Fibroblast of lung (primary cell): Measurements from ENCODE around the gene NFYA. TPM values are rescaled to one million over a fixed set of nuclear protein-coding genes. Genes with fewer than 3 reads are reported as not detected.
A peak's percentile ranks its signal among the peaks of the same experiment; 100 is the strongest.

Source experiments
- DNase-seq, 2 donors: peaks; one replicate each; pipeline versions ENCODE4 v3.0.0 to v3.0.0-alpha.2; 2010; ENCODE audit warnings: low read depth in 2 of 2
- H2AFZ ChIP-seq: 2 replicates; pipeline ENCODE4 v1.5.1; 2012; ENCODE audit warnings: low read length, control low read depth, inconsistent platforms
- H3K27ac ChIP-seq: 2 replicates; pipeline ENCODE4 v1.5.1; 2011; ENCODE audit warnings: low read length, control low read depth; ENCODE audit not compliant: insufficient read depth
- H3K27me3 ChIP-seq: 2 replicates; pipeline ENCODE4 v1.5.1; 2011; ENCODE audit warnings: mild to moderate bottlenecking, low read length; ENCODE audit not compliant: control insufficient read depth, insufficient read depth
- H3K36me3 ChIP-seq: 2 replicates; pipeline ENCODE4 v1.5.1; 2011; ENCODE audit warnings: low read length; ENCODE audit not compliant: control insufficient read depth, insufficient read depth
- H3K4me1 ChIP-seq: 2 replicates; pipeline ENCODE4 v1.5.1; 2011; ENCODE audit warnings: low read length; ENCODE audit not compliant: control insufficient read depth, insufficient read depth; ENCODE audit errors: extremely low read depth
- H3K4me2 ChIP-seq: 2 replicates; pipeline ENCODE4 v1.5.1; 2011; ENCODE audit warnings: low read length, control low read depth; ENCODE audit not compliant: insufficient read depth; ENCODE audit errors: extremely low read depth
- H3K4me3 ChIP-seq, 4 experiments: fragments of 200-600 bp in 1 of 4; sonication (generic) in 1 of 4; replicated peaks in 1 of 4; 2 replicates each; pipeline ENCODE4 v1.5.1; 2011 to 2016; ENCODE audit warnings: low read length in 4 of 4, low read depth in 3 of 4, mild to moderate bottlenecking in 3 of 4, control low read depth in 2 of 4, inconsistent platforms in 1 of 4, mixed read lengths in 1 of 4; ENCODE audit not compliant: insufficient read depth in 1 of 4; ENCODE audit errors: control extremely low read depth in 1 of 4
- H3K79me2 ChIP-seq: 2 replicates; pipeline ENCODE4 v1.5.1; 2012; ENCODE audit warnings: mild to moderate bottlenecking, low read length, inconsistent platforms; ENCODE audit not compliant: control insufficient read depth, insufficient read depth
- H3K9ac ChIP-seq: 2 replicates; pipeline ENCODE4 v1.5.1; 2011; ENCODE audit warnings: mild to moderate bottlenecking, low read length, control low read depth; ENCODE audit not compliant: insufficient read depth
- H3K9me3 ChIP-seq: 2 replicates; pipeline ENCODE4 v1.5.1; 2012; ENCODE audit warnings: low read depth, low read length; ENCODE audit not compliant: control insufficient read depth, insufficient read depth
- H4K20me1 ChIP-seq: 2 replicates; pipeline ENCODE4 v1.5.1; 2011; ENCODE audit warnings: low read length; ENCODE audit not compliant: control insufficient read depth, insufficient read depth; ENCODE audit errors: extremely low read depth
- CTCF ChIP-seq, 2 donors: IDR thresholded peaks in 1 of 2; conservative IDR thresholded peaks in 1 of 2; 1 replicate in 1 of 2; 2 replicates in 1 of 2; pipeline ENCODE4 v1.5.1; 2011 to 2012; ENCODE audit warnings: low read length in 2 of 2, control low read depth in 1 of 2, inconsistent platforms in 1 of 2, low read depth in 1 of 2, mild to moderate bottlenecking in 1 of 2
- EZH2 ChIP-seq: IDR thresholded peaks from 2 replicates; pipeline ENCODE4 v1.5.1; 2012; ENCODE audit warnings: low read length, control low read depth, mild to moderate bottlenecking; ENCODE audit errors: missing control alignments
- polyA plus RNA-seq, 2 donors: library from polyadenylated mRNA; depleted of rRNA in 1 of 2; stranded (reverse) in 1 of 2; unstranded in 1 of 2; fragments of >200 nt; gene quantifications; 2 replicates each; pipeline ENCODE4 v1.2.1, GENCODE V29; 2011 to 2012; ENCODE audit warnings: missing spikeins in 1 of 2
- total RNA-seq: library from RNA; depleted of rRNA; stranded (reverse); fragments of >200 nt; gene quantifications from 2 replicates; pipeline ENCODE4 v1.2.1, GENCODE V29; 2014

Gene NFYA
- total and polyA plus RNA-seq, 2 donors (not counting 1 experiment from before 2014, with no cell fraction given) = 6.9 to 14.9 TPM

GRCh38 chr6:41039060-41039998 is 33.4 kb upstream of the NFYA start, which contains the start of gene UNC5CL:
UNC5CL (minus strand) TSS chr6:41039221; CDS start chr6:41035074, 4,147 bp downstream.
- no peaks in the 10 kb centered on the region for H3K9me3 ChIP-seq

GRCh38 chr6:41040101-41040939 is 32.5 kb upstream of the NFYA start:
- H3K27me3 ChIP-seq = no peaks in the 10 kb centered on the region
- no peak for TF ChIP-seq CTCF (conservative IDR thresholded peaks at IDR 0.05 in 1 of 2, IDR thresholded peaks at IDR 0.05 in 1 of 2; ENCODE audit: low read depth in 1 of 2, low read length in 2 of 2)
- TF ChIP-seq EZH2 = no peak
- peak in 1 of 2 donors; percentile 39 for DNase-seq
- no peaks in the 10 kb centered on the region for H3K79me2 ChIP-seq
- H3K4me3 ChIP-seq = no peak overlapping the region
- no peak overlapping the region for H3K27ac ChIP-seq
- H4K20me1 ChIP-seq = no peaks in the 10 kb centered on the region
- H2AFZ ChIP-seq = no peak overlapping the region
- no peaks in the 10 kb centered on the region for H3K36me3 ChIP-seq
- no peak overlapping the region for H3K4me2 ChIP-seq
- no peak overlapping the region for H3K9ac ChIP-seq
- H3K4me1 ChIP-seq = no peaks in the 10 kb centered on the region
- no peaks in the 10 kb centered on the region for H3K9me3 ChIP-seq

More at GRCh38 chr6:41039060-41039998, 33.4 kb upstream of the NFYA start, which contains the start of gene UNC5CL:
- Histone ChIP-seq H3K4me1 (no peaks in the 10 kb centered on the region), H3K4me3 (no peak within 1 kb of the TSS), H3K4me2 (no peak within 1 kb of the TSS), H3K36me3 (no peaks in the 10 kb centered on the region), H3K9ac (no peak within 1 kb of the TSS), H4K20me1 (no peaks in the 10 kb centered on the region), H2AFZ (no peak within 1 kb of the TSS), H3K27ac (no peak within 1 kb of the TSS), H3K27me3 (no peaks in the 10 kb centered on the region), H3K79me2 (no peaks in the 10 kb centered on the region)
- no peak for TF ChIP-seq EZH2
- peak; percentile 57 to 75 for TF ChIP-seq CTCF (conservative IDR thresholded peaks at IDR 0.05 in 1 of 2, IDR thresholded peaks at IDR 0.05 in 1 of 2; ENCODE audit: low read depth in 1 of 2, low read length in 2 of 2)
- DNase-seq = peak in 1 of 2 donors; percentile 15
